ENCODE results near the gene TRIO. TPM values are rescaled to one million over a fixed set of nuclear protein-coding genes. Genes with fewer than 3 reads are reported as not detected.
A peak's percentile ranks its signal among the peaks of the same experiment; 100 is the strongest.

Gene TRIO
- total and polyA plus RNA-seq, 8 donors: 84.4 to 151 (median 93.7) TPM

DNA sequence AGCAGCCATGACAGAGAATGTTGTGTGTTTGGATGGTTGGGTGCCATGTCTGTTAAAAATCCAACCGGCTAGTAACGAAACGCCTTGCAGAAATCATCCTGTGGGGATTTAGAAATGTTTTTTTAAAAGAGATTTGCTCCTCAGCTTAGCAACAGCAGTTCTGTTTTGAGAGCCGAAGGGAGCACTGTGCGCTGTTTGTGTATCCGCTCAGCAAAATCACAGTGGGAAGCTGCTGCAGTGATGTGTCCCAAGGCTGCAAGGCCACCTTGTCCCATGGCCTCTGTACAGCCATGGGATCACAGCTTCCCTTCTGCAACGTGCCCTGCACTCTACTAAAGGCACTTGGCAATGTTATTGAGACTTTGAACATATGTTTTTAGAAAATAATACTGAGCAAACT is 40.9 kb downstream of the TRIO start:
- Histone ChIP-seq H3K36me3 (no peaks in the 10 kb centered on the region), H3K9me3 (no peaks in the 10 kb centered on the region), H3K27ac (peak overlapping the region; percentile 68 to 87), H3K4me3 (no peak overlapping the region), H3K4me1 (peaks cover 38 to 67% of the 10 kb centered on the region in 2 donors), H3K27me3 (no peaks in the 10 kb centered on the region)
- ATAC-seq (no peak), DNase-seq (no peak)
- intact Hi-C loops (cut with DNase I): no loop called here
- TF ChIP-seq, protein P1, sequence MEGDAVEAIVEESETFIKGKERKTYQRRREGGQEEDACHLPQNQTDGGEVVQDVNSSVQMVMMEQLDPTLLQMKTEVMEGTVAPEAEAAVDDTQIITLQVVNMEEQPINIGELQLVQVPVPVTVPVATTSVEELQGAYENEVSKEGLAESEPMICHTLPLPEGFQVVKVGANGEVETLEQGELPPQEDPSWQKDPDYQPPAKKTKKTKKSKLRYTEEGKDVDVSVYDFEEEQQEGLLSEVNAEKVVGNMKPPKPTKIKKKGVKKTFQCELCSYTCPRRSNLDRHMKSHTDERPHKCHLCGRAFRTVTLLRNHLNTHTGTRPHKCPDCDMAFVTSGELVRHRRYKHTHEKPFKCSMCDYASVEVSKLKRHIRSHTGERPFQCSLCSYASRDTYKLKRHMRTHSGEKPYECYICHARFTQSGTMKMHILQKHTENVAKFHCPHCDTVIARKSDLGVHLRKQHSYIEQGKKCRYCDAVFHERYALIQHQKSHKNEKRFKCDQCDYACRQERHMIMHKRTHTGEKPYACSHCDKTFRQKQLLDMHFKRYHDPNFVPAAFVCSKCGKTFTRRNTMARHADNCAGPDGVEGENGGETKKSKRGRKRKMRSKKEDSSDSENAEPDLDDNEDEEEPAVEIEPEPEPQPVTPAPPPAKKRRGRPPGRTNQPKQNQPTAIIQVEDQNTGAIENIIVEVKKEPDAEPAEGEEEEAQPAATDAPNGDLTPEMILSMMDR (IDR thresholded peaks at IDR 0.05): no peak

DNA sequence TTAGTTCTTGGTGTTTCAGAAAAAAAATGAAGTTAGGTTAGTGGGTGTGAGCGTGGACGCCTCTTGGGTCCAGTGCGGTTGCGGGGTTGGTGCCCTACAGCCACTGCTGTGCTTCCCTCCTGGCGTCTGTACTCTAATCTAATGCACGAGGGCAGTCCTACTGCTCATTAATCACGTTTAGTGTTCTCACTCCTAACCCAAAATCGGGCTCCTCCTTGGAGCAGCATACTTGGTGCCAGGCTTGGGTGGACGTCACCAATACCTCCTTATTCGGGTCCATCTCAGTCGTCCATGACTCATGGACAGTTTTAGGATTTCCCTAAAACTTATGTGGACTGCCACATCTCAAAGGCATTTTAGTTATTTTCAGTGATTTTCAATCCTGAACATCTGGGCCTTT is 41.6 kb downstream of the TRIO start:
- TF ChIP-seq, protein P1 (IDR thresholded peaks at IDR 0.05): no peak
- DNase-seq (no peak), ATAC-seq (no peak)
- Histone ChIP-seq H3K36me3 (no peaks in the 10 kb centered on the region), H3K27me3 (no peaks in the 10 kb centered on the region), H3K4me1 (peaks cover 38 to 67% of the 10 kb centered on the region in 2 donors), H3K27ac (peak overlapping the region; percentile 68 to 87), H3K9me3 (no peaks in the 10 kb centered on the region), H3K4me3 (no peak overlapping the region)
- intact Hi-C loops (cut with DNase I): no loop called here

DNA sequence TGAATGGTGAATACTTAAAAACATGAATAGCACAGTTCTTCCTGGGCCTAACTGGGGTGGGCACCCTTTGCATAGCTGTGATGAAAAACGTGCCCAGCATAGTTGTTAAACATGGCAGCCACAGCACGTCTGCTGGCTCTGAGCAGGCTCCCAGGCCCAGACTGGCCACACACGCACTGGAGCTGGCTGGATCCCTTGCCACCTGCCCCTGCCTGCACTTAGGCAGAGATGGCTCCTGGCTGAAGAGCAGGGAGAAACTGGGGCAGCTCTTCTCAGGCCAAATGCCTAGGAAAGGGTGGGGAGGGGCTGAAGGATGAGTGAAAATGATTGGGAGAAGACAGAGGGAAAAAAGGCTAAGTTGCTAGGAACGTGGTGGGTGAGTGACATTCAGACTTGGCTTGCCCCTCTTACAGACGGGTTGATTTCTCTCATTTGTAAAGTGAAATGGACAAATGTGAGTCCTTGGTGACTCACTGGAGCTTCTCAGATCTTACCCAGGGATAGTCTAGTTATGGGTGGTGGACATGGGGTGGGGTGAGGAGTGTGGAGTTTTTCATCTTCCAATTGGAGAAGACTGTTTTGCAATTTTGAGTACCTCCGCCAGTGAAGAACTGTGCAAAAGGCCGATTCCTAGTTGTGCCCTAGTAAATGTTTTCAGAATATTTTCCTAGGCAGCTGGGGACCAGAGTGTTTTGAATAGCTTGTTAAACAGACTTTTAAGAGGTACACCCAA is 42.4 kb downstream of the TRIO start:
- ATAC-seq (peak; percentile 71), DNase-seq (no peak)
- Histone ChIP-seq H3K36me3 (no peaks in the 10 kb centered on the region), H3K27me3 (no peaks in the 10 kb centered on the region), H3K27ac (peak overlapping the region; percentile 68 to 87), H3K9me3 (no peaks in the 10 kb centered on the region), H3K4me3 (no peak overlapping the region), H3K4me1 (peaks cover 43 to 74% of the 10 kb centered on the region in 2 donors)
- TF ChIP-seq, protein P1 (IDR thresholded peaks at IDR 0.05): no peak
- intact Hi-C loops (cut with DNase I): no loop called here

DNA sequence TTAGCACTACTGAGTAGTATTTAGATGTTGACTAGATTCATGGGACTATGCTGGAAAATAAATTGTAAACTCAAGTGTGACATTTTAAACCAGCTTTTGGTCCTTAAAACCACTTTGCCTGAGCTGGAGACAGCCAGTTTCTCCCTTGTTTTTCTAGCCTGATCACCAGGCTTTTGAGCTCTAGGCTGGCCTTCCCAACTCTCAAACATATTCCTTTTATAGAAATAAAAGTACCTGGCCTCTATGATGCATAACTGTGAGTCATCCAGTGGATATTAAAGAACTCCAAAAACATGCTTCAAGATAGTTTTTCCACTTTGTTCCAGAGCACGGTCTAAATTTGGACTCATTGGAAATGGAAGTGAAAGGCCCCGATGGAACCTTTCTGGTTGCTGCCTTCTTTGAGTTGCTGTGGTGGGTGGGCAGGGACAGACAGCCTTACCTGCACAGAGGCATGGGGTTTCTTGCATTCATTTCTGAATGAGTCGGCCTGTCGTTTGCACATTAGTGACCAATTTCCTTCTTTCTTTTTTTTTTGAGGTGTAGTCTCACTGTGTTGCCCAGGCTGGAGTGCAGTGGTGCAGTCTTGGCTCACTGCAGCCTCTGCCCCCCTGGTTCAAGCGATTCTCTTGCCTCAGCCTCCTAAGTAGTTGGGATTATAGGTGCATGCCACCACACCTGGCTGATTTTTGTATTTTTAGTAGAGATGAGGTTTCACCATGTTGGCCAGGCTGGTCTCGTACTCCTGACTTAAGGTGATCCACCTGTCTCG is 43.1 kb downstream of the TRIO start:
- TF ChIP-seq, protein P1 (IDR thresholded peaks at IDR 0.05): no peak
- peaks cover 43 to 78% of the 10 kb centered on the region in 2 donors for H3K4me1 ChIP-seq
- DNase-seq (peak in 1 of 4 donors; percentile 43), ATAC-seq (peak; percentile 78)
- H3K36me3 ChIP-seq: no peaks in the 10 kb centered on the region
- H3K9me3 ChIP-seq: no peaks in the 10 kb centered on the region
- H3K4me3 ChIP-seq: no peak overlapping the region
- peak overlapping the region; percentile 68 to 87 for H3K27ac ChIP-seq
- intact Hi-C loops (cut with DNase I): no loop called here
- no peaks in the 10 kb centered on the region for H3K27me3 ChIP-seq

DNA sequence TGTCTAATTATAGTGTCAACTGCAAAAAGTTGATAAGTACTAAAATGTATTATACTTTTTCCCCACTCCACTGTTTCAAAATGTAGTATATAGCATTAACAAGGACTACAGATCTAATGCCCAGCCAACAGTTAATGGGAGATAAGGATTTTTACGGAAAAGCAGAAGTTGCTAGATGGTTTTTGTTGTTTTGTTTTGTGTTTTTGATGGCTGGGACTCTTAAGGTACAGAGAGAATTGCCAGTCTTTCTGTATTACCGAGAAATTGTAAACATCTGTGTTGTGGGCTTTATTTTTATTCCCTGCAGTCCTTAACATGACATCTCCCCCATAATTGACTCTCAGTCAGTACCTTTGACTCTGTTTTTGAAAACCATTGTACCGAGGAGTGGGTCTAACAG is 44.0 kb downstream of the TRIO start:
- intact Hi-C loops (cut with DNase I): no loop called here
- peaks cover 43 to 76% of the 10 kb centered on the region in 2 donors for H3K4me1 ChIP-seq
- no peak for DNase-seq
- no peak overlapping the region for H3K4me3 ChIP-seq
- no peaks in the 10 kb centered on the region for H3K36me3 ChIP-seq
- peak overlapping the region; percentile 68 to 87 for H3K27ac ChIP-seq
- no peaks in the 10 kb centered on the region for H3K27me3 ChIP-seq
- ATAC-seq: no peak
- TF ChIP-seq, protein P1 (IDR thresholded peaks at IDR 0.05): no peak
- H3K9me3 ChIP-seq: no peaks in the 10 kb centered on the region

Measured in left lung (tissue), 10 donors.